Measurements from ENCODE around the gene BRD3OS. TPM values are rescaled to one million over a fixed set of nuclear protein-coding genes. Genes with fewer than 3 reads are reported as not detected.

BRD3OS gene
- total RNA-seq, 1 donor from 2014 or later = 17.3 TPM

DNA sequence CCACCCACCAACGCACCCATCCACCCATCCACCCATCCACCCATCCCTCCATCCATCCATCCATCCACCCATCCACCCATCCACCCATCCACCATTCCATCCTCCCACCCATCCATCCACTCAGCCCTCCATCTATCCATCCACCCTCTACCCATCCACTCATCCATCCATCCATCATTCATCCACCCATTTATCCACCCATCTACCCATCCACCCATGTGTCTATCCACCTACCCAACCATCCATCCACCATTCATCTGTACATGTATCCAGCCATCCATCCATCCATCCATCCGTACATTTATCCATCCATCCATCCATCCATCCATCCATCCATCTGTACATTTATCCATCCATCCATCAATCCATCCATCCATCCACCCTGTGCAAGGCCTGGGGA is 22.0 kb upstream of the BRD3OS start:
- CTCF ChIA-PET = no interaction called here
- ATAC-seq (ENCODE audit: low read depth) = no peak
- no peak for DNase-seq
- no peak overlapping the region for H3K4me3 Mint-ChIP-seq
- no peak overlapping the region for H3K27ac Mint-ChIP-seq
- H3K4me1 Mint-ChIP-seq = peaks cover 11% of the 10 kb centered on the region
- peaks cover 15% of the 10 kb centered on the region for H3K27me3 Mint-ChIP-seq
- H3K9me3 Mint-ChIP-seq = no peaks in the 10 kb centered on the region
- TF ChIP-seq, protein P1, sequence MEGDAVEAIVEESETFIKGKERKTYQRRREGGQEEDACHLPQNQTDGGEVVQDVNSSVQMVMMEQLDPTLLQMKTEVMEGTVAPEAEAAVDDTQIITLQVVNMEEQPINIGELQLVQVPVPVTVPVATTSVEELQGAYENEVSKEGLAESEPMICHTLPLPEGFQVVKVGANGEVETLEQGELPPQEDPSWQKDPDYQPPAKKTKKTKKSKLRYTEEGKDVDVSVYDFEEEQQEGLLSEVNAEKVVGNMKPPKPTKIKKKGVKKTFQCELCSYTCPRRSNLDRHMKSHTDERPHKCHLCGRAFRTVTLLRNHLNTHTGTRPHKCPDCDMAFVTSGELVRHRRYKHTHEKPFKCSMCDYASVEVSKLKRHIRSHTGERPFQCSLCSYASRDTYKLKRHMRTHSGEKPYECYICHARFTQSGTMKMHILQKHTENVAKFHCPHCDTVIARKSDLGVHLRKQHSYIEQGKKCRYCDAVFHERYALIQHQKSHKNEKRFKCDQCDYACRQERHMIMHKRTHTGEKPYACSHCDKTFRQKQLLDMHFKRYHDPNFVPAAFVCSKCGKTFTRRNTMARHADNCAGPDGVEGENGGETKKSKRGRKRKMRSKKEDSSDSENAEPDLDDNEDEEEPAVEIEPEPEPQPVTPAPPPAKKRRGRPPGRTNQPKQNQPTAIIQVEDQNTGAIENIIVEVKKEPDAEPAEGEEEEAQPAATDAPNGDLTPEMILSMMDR (IDR thresholded peaks at IDR 0.05) = no peak
- POLR2A ChIA-PET = no interaction called here
- intact Hi-C loops (cut with micrococcal nuclease) = no loop called here
- H3K36me3 Mint-ChIP-seq (ENCODE audit: low read depth) = no peaks in the 10 kb centered on the region

DNA sequence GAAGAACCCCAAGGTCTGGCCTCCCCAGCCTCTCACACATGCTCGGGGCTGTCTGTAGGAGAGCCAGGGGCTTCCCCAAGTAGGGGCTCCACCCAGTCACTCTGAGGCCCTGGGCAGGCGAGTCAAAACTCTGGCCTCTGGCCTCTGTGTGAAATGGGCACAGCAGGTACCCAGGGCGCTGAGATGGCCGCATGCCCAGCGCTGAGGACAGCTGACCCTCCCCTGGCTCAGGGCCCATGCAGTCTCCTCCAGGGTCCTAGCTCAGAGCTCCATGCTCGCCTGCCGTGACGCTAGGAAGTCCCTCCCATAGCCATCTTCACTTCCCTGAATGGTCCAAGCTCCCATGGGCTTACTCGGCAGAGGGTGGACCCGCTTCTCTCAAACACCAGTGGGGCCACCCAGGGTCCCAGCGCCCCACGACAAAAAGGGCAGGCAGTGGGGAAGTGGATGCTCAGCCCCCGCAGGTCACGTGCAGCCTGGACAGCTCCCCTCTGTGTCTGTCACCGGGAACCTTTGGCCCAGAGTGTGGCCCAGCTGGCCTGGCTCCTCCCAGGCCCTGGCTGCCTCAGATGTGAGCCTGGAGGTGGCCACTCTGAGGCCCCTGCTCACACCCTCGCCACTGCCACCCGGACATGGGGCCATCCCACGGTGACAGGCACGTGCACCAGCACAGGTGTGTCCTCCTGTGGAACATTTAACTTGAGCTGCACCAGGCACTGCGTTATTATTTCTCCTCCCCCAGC is 21.0 kb upstream of the BRD3OS start:
- Mint-ChIP-seq H3K27ac (no peak overlapping the region), H3K9me3 (no peaks in the 10 kb centered on the region), H3K36me3 (ENCODE audit: low read depth) (no peaks in the 10 kb centered on the region), H3K27me3 (peaks cover 19% of the 10 kb centered on the region), H3K4me3 (no peak overlapping the region), H3K4me1 (peaks cover 11% of the 10 kb centered on the region)
- ATAC-seq (ENCODE audit: low read depth) (no peak), DNase-seq (no peak)
- ChIA-PET POLR2A (no interaction called here), CTCF (interaction anchor here (1.2 kb wide), 1 partner anchor 9 kb away, joined by 5 read pairs; no protein-coding TSS in a partner anchor)
- TF ChIP-seq, protein P1 (IDR thresholded peaks at IDR 0.05) = no peak
- intact Hi-C loops (cut with micrococcal nuclease) = no loop called here

DNA sequence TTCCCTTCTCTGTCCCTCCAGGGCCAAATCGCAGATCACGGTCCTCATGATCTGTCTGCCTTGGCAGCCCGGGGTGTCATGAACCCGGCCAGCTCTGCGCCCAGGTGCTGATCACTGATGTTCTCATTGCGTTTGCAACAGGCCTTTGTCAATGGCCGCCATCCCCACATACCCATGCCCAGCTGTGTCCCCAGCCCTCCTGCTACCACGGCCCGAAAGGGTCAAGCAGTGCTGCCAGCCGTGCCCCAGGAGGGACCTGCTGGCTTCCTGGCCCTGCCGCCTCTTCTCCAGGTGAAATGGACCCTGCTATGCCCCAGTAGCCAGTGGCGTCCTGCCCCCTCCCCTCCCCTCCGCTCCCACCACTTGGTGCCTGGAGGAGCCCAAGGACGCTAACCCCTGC is 20.4 kb upstream of the BRD3OS start:
- DNase-seq (no peak), ATAC-seq (ENCODE audit: low read depth) (no peak)
- ChIA-PET CTCF (interaction anchor here (1.2 kb wide), 1 partner anchor 10 kb away, joined by 5 read pairs; no protein-coding TSS in a partner anchor), POLR2A (no interaction called here)
- TF ChIP-seq, protein P1 (IDR thresholded peaks at IDR 0.05) = no peak
- intact Hi-C loops (cut with micrococcal nuclease) = no loop called here
- Mint-ChIP-seq H3K36me3 (ENCODE audit: low read depth) (no peaks in the 10 kb centered on the region), H3K4me1 (peaks cover 11% of the 10 kb centered on the region), H3K4me3 (no peak overlapping the region), H3K27ac (no peak overlapping the region), H3K27me3 (peaks cover 19% of the 10 kb centered on the region), H3K9me3 (no peaks in the 10 kb centered on the region)

GRCh38 chr9:134005381-134005780 is 19.9 kb upstream of the BRD3OS start:
- POLR2A ChIA-PET = no interaction called here
- DNase-seq = no peak
- TF ChIP-seq, protein P1 (IDR thresholded peaks at IDR 0.05) = no peak
- peaks cover 19% of the 10 kb centered on the region for H3K27me3 Mint-ChIP-seq
- H3K4me3 Mint-ChIP-seq = no peak overlapping the region
- H3K4me1 Mint-ChIP-seq = peaks cover 7% of the 10 kb centered on the region
- H3K36me3 Mint-ChIP-seq (ENCODE audit: low read depth) = no peaks in the 10 kb centered on the region
- intact Hi-C loops (cut with micrococcal nuclease) = no loop called here
- no peak overlapping the region for H3K27ac Mint-ChIP-seq
- ATAC-seq (ENCODE audit: low read depth) = no peak
- H3K9me3 Mint-ChIP-seq = no peaks in the 10 kb centered on the region
- CTCF ChIA-PET = interaction anchor here (1.0 kb wide), 1 partner anchor 9 kb away, joined by 3 read pairs; no protein-coding TSS in a partner anchor

DNA sequence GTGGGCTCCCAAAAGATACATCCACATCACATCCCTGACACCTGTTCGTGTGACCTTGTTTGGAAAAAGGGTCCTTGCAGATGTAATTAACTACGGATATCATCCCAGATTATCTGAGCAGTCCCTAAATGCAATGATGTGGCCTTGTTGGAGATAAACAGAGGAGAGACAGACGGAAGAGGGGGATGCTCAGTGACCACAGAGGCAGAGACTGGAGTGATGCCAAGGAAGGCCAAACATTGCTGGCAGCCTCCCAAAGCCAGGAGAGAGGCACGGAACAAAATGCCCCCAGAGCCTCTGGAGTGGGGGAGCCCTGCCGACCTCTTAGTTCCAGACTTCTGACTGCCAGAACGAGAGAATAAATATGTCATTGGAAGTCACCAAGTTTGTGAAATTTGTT is 18.1 kb upstream of the BRD3OS start:
- no peaks in the 10 kb centered on the region for H3K36me3 Mint-ChIP-seq (ENCODE audit: low read depth)
- intact Hi-C loops (cut with micrococcal nuclease) = no loop called here
- no peaks in the 10 kb centered on the region for H3K4me1 Mint-ChIP-seq
- no peak overlapping the region for H3K4me3 Mint-ChIP-seq
- TF ChIP-seq, protein P1 (IDR thresholded peaks at IDR 0.05) = no peak
- ATAC-seq (ENCODE audit: low read depth) = no peak
- peaks cover 19% of the 10 kb centered on the region for H3K27me3 Mint-ChIP-seq
- H3K27ac Mint-ChIP-seq = no peak overlapping the region
- H3K9me3 Mint-ChIP-seq = no peaks in the 10 kb centered on the region
- no peak for DNase-seq
- ChIA-PET CTCF (no interaction called here), POLR2A (no interaction called here)

All from activated B cell treated with CpG ODN at 0.5 μM for 24 hours (primary cell).